Pulmonary artery endothelial cell (primary cell): ENCODE results near the gene CCDC124. TPM values are rescaled to one million over a fixed set of nuclear protein-coding genes. Genes with fewer than 3 reads are reported as not detected.

Experiments used
- DNase-seq: peaks from one replicate; pipeline ENCODE4 v3.0.0-alpha.2; 2011; ENCODE audit warnings: low read depth, low spot score
- total RNA-seq: library from RNA; depleted of rRNA; stranded (reverse); fragments of >200 nt; gene quantifications from 2 replicates; pipeline ENCODE4 v1.2.3, GENCODE V29; 2014

Gene CCDC124
- total RNA-seq, 1 donor from 2014 or later = 57.0 TPM

GRCh38 chr19:17951990-17952976 lies 19.5 kb downstream of the CCDC124 start:
- no peak for DNase-seq

DNA sequence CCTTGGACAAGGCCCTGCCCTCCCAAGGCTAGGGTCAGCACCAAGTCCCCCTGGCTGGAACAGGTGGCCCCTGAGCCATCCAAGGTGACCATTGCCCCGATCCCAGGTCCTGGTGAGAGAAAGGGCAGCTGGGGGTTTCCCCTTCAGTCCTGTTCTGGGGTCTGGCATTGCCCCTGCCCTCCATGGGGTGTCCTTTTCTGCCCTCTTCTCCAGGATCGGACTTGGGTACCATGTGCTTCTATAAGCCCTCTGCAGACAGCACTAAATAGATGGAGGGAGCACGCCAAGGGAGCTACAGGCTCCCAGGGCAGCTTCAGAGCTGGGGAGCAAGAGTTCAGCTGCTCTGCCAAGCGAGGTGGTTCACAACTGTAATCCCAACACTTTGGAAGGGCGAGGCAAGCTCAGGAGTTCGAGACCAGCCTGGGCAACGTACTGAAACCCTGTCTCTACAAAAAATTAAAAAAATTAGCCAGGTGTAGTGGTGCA lies 20.5 kb downstream of the CCDC124 start:
- DNase-seq = no peak

DNA sequence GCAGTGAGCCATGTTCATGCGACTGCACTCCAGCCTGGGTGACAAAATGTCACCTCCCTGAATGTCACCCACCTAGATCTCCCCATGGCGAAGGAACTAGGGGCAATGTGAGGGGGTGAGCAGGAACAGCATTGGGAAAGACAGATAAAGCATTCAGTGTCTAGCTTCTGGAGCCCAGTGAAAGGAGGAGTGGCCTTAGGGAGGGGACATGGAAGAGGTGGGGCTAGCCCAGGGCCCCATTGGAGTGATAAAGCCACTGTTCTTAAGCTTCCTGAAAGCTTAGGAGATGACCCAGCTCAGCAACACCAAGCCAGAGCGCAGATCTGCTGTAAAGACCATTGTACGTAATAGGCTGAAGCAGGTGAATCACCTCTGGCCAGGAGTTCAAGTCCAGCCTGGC lies 21.1 kb downstream of the CCDC124 start:
- DNase-seq = no peak

DNA sequence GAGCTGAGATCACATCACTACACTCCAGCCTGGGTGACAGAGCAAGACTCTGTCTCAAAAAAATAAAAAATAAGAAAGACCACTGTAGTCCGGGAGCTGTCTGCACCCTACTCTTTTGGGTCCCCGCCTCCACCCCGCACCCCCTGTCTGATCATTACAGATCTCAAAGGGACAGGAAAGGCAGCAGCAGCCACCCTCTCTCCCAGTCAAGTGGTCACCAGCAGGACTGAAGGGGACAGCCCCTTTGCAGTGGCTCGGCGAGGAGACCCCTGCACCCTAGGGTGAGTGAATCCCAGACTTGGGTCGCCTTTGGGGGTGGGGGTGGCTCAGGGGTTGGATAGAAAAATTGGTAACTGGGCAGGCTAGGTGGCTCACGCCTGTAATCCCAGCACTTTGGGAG lies 21.6 kb downstream of the CCDC124 start:
- no peak for DNase-seq

GRCh38 chr19:17957149-17957849 lies 24.5 kb downstream of the CCDC124 start:
- DNase-seq = no peak

- no peak for DNase-seq
These were observed 25.1 kb downstream of the CCDC124 start for GRCh38 chr19:17957885-17958284.

DNA sequence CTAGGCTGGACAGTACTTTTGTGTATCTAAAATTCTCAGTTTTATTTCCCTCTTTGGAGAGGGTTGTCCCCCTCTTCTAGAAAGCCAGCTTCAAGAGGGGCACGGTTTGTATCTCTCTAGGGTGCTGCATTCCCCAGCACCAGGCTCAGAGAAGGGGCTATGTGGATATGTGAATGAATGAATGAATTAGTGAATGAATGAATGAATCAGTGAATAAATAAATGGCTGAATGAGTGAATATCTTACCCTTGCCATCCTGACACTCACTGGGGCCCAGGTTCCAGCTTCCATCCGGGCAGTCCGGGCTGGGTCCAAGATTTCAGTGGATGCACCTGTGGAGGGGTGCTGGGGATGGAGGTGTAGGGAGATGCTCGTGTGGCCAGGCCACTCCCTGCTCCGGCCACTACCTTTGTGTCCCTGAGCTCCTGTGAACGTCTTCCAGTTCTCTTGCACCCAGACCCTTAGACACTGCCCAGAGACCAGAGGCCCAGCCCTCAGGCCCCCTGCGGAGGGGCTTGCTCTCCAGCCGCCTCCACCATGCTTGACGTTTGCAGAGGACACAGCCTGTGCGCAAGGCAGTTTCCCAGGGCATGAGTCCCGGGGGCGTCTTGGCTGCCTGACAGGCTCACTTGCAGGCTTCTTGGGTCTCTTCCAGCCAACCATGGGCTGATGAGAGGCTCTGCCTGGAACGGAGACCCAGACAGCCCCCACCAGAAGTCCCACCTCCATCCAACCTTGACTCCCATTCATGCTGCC lies 31.3 kb downstream of the CCDC124 start:
- no peak for DNase-seq

DNA sequence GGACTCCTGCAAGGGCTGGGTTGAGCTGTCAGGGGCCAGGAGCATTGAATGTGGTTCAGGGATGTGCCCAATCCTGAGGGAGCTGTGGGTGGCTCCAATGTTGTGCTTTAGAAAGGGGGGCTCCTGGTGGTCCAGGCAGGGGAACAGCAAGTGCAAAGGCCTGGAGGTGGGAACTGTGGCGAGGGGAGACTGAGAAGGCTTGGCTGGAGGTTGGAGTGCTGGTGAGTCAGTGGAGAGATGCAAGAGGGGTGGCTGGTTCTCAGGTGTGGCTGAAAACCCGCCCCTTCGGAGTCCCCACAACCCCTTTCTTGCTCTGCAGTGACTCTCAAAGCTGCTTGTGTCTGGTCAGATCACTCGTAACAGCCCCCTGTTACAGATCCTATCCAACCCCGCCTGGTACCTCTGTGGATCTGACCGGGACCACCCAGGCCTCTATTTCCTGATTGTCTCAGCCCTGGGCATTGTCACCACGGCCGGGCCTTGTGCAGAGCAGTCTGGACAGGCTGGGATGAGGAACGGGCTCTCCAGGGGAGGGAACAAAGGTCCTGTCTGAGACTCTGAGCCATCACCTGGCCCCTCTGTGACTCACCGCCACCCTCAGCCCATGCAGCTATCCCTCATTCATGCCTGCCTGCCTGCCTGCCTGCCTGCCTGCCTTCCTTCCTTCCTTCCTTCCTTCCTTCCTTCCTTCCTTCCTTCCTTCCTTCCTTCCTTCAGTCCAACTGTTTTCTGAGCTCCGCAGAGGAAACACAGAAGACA lies 32.7 kb downstream of the CCDC124 start:
- no peak for DNase-seq

- DNase-seq = no peak
These were observed 33.3 kb downstream of the CCDC124 start for GRCh38 chr19:17966129-17966483.

DNA sequence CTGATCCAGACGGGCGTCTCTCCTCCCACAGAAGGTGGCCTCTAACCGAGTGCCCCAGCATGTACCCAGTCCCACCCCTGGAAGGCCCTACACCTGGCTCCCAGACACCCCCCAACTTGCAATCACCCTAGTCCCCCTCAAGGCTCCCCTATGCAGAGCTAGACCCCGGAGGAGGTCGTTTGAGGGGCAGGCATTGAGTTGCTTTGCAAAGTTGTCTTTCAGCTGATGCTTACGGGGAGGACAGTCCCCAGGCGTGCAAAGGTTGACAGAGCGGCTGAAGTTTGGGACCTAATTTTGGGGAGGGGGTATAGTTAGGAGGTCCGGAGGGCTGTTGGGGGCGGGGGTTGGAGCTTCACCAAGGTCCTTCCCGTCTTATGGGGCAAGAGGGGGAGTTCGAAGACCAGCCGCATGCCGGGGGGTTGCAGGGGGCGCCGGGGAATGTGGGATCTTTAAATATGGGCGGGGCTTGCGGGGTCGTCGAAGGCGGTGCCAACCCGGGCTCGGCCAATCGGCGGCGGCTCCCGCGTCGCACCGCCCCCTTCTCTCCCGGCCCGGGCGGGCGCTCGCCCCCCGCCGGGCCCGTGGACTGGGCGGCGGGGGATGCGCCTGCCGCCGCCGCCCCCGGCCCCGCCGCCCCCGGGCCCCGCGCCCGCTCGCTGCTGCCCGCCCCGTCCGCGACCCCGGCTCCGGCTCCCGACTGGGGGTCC lies 33.9 kb downstream of the CCDC124 start, which contains the start of gene KCNN1:
Gene KCNN1 (plus strand): TSS at position 558 of the 707 bp plus-strand sequence. CDS start 6,782 bp downstream, outside the sequence.
- no peak for DNase-seq

DNA sequence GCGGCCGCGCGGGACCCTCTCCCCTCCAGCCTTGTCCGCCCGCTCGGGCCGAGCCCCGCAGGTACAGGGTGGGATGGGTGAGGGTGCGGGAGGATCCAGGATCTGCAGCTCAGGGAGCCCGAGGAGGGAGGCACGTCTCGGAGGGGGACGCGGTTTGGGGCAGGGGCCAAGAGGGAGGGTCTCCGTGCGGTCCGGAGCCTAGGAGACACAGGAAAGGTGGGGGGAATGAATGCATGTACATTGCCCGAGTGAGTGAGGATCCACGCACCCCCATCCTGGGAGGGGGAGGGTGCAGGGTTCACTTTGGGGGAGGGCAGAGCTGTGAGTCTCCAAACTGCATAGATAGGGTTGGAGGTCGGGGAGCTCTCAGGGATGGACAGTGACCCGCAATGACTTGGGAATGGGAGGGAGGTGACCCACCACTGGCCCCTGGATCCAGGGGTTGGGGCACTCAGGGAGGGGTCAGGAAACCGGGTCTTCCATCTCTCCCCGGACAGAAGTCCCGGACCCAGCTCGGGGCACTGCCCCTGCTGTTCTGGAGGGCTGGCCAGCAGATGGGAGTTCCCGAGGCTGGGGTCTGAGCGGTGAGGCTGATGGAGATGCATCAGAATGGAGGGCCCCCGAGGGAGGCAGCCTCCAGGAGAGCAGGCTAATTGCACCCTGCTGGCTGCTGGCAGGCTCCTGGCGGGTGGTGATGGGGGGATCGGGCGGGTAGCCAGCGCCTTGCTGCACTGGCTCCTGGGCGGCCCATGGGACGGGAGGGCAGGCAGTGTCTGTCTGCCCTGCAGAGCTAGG lies 34.6 kb downstream of the CCDC124 start:
- no peak for DNase-seq

GRCh38 chr19:17968362-17968761 lies 35.5 kb downstream of the CCDC124 start:
- DNase-seq = no peak

DNA sequence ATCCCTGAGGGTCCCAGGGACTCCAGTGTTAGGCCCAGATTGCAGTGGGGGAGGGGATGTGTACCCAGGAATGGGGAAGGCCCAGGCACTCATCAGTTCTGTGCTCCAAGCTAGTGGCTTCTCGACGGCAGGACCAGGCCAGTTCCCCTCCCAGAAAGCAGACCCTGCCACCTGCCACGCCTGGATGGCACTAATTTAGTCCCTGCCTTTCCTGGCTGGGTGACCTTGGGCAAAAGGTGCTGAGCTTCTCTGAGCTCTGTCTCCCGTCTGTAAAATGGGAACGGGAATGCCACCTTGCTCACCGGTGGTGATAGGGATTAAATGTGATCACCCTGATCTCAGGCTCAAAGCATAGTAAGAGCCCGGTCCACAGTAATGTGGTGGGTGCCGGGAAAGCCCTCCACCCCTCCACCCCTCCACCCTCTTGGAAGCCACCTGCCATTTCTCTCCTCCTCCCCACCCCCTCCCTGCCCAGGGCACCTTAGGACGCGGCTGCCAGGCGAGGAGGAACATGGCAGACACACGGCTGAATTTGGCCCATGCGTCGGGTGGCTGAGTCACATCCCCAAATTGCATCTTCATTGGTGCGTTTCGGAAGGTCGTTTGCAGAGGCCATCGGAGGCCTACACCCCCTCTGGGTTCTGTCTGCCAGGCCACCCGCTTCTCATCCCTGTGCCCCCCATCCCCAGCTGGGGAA lies 36.4 kb downstream of the CCDC124 start:
- no peak for DNase-seq

DNA sequence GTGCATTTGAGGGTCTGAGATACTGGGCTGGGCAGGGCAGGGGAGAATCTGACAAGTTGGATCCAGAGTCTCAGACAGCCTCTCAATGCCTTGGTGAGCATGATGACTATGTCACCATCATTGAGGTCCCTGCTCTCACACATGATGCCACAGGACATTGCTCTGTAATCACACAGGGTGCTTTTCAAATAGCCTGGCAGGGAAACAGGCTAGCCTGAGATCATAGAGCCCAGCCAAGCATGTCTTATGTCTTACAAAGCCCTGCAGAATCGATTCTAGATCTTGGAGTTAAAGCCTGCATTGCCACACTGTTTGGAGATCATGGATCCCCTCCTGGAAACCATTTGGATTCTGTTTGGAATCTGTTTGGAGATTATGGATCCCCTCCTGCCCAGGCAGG lies 39.4 kb downstream of the CCDC124 start:
- no peak for DNase-seq

DNA sequence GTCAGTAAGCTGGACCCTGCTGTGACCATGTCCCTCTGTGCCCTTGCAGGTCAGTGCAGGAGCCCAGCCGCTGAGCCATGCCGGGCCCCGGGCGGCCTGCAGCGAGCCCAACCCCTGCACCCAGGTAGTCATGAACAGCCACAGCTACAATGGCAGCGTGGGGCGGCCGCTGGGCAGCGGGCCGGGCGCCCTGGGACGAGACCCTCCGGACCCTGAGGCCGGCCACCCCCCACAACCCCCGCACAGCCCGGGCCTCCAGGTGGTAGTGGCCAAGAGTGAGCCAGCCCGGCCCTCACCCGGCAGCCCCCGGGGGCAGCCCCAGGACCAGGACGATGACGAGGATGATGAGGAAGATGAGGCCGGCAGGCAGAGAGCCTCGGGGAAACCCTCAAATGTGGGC lies 40.9 kb downstream of the CCDC124 start:
- DNase-seq = no peak

GRCh38 chr19:17974551-17974950 lies 41.7 kb downstream of the CCDC124 start:
- DNase-seq = no peak

DNA sequence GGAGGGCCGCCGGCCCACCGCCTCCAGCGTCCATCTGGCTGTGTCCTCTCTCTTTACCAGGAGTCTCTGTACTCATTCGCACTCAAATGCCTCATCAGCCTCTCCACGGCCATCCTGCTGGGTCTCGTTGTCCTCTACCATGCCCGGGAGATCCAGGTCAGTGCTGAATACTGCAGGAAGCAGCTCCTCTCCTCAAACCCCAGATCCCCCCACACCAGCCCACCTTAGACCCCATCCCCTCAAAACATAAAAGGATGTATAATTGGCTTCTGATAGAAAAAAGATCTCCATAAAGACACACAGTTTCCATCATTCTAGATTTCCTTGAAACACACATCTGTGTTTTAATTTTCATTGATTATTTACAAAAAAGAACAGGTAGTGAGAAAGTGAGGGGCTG lies 42.2 kb downstream of the CCDC124 start:
- DNase-seq = no peak

GRCh38 chr19:17977021-17977420 lies 44.2 kb downstream of the CCDC124 start:
- DNase-seq = no peak

DNA sequence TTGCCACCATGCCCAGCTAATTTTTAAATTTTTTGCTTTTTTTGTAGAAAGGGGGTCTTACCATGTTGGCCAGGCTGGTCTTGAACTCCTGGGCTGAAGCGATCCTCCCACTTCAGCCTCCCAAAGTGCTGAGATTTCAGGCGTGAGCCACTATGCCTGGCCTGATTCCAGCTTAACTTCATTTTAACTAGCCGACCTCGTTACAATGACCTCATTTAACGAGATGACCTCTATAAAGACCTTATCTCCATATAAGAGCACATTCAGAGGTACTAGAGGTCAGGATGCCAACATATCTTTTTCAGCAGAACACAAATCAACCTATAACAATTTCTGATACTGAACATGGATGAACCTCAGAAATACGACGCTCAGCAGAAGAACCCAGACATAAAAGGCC lies 44.7 kb downstream of the CCDC124 start:
- DNase-seq = no peak
